GM18858 (cell line): ENCODE results near the gene SMARCC1.

Source experiments
- ATAC-seq: cut with Tn5 transposase; IDR thresholded peaks from one replicate; pipeline ENCODE4 v1.9.1; 2021; ENCODE audit not compliant: unreplicated experiment

The SMARCC1 gene

DNA sequence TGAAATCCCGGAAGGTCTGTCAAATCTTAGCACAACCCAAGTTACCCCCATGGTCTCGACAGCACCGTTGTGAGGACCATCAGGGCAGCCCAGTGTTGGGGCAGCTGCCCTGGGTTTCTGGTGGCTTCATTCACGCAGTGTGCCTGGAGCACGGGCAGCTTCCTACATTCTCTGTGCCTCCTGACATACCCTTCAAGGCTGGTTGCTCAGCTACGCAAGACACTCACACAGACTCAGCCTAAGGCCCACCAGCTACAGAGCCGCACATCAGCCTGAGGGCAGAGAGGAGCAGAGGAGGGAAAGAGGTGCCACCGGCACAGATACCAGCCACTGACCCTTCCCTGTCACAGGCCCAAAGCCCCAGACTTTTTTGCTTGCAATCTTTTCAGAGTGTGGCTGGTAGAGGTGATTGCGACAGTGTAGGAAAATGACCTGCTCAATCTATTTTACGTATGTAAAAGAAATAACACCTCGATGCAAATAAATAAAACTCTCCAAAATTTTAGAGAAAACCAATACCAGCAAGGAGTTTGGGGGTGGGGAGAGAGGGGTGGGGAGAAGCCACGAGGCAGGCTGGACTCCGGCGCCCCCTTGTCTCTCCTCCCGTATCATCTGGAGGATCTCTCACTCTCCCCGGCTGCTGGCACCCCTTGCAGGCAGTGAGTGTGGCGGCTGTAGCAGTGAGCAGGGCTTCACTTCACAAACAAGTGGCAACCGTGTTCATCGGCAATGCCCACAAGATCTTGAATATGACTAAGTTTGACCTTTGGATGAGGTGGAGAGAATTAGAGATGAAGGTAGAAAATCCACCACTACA is 215.8 kb downstream of the SMARCC1 start:
- no peak for ATAC-seq

DNA sequence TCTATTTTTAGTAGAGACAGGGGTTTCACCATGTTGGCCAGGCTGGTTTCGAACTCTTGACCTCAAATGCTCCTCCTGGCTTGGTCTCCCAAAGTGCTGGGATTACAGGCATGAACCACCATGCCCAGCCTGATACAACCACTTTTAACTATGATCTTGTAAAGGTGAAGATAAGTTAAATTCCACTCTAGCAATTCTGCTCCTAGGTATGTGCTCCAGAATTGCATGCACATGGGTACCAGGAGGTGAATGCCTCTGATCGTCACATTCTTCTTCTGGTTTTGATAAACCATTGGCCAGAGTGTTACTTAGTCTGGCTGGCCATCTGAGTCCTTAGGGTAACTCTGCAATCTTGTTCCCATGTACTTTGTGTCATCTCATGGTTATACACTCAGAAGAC is 225.3 kb downstream of the SMARCC1 start:
- no peak for ATAC-seq

GRCh38 chr3:47554335-47554734 is 227.4 kb downstream of the SMARCC1 start:
- ATAC-seq, result no peak

GRCh38 chr3:47553407-47553806 is 228.3 kb downstream of the SMARCC1 start:
- no peak for ATAC-seq

DNA sequence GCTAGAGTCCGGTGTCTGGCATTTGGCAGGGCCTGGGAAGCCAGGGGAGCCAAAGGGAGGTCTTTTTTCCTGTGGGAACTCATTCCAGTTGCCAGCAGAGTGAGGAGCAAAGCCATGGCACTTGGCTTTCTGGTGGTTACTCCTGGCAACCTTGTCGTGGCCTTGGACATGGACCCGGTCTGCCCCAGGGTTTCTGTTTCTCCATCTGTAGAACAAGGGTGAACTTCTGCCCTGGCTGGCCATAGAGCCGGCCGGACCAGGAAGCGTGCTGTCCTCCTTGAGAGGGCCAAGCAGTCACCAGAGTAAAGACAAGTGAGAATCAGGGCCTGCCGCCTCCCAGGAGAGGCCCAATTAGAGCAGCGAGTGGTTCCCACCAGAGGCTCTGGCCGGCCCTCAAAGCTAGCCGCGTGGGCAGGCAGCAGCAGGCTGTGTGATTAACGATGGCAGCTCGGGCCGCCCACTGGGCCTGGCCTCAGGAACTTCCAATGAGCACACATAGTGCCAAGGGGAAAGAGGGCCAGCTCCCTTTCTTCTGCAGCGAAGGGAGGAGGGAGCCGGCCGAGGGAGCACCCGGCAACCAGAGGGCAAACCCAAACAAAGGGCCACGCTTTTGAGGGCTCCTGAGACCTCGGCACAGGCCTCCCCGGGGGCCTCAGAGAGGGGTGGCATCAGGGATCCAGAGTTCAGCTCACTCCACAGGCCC is 239.1 kb downstream of the SMARCC1 start:
- ATAC-seq, result no peak

DNA sequence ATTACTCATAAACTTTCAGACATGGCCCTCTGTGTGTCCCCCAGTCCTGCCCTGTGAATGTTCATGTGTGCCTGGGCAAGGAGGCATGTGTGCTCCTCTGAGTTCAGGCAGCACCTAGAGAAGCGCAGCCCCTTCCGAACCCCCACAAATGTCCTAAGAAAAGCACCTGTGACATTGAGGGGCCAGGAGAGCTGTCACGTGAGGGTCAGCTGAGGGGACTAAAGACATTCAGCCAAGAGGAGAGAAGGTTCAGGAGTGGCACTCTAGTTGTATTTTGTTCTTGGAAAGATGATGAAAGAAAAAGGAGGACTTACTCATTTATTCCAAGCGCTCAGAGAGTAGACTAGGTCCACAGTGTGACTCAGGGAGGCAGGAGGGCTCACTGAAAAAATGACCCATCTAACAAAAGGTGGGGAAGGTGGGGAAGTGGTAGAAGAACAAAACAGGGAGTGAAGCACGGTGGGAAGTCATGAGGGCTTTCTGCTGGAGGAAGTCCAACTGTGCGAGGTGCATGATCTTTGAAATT is 240.0 kb downstream of the SMARCC1 start:
- no peak for ATAC-seq

DNA sequence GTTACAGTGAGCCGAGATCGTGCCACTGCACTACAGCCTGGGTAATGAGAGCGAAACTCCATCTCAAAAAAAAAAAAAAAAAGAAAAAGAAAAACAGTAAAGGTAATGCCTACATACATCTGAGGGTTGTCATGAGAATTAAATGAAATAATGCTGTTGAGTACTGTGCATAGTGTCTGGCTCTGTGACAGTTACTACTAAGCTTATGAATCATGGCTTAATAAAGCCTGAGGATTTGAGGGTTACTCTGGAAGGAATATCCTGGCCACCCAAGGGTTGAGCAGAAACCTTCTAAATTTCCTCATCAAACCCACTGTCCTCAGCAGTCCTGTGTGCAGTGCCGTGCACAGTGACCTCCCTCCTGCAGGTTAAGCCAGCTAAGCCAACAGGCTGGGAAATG is 241.4 kb downstream of the SMARCC1 start:
- no peak for ATAC-seq

DNA sequence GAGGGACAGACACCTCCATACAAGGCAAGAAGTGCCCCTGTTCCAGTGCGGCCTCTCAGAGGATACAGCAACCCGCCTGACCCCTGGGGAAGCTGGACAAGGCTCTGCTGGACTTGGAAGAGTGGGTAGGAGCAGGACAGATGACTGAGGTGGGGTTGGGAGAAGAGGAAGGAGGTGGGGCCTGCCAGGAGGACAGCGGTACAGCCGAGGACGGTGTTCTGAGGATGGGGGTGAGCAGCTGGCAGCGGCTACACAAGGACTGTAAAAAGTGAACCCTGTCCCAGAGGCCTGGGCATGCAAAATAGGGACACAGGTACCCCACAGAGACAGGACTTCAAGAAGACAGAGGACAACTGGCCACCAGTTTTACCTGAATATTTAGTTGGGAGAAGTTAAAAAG is 244.7 kb downstream of the SMARCC1 start:
- ATAC-seq, result no peak

- no peak for ATAC-seq
Measured at GRCh38 chr3:47536221-47536891, 245.3 kb downstream of the SMARCC1 start.
